Neural cell (in vitro differentiated cells): ENCODE results near the gene GOLGA7B. TPM values are rescaled to one million over a fixed set of nuclear protein-coding genes. Genes with fewer than 3 reads are reported as not detected.
A peak's percentile ranks its signal among the peaks of the same experiment; 100 is the strongest.

Experiments
- H2AFZ ChIP-seq: fragments of 200-600, 300-800 bp; sonication (generic), shearing (Covaris generic); 2 replicates; pipeline ENCODE4 v1.6.0; 2014; ENCODE audit warnings: low read depth, mild to moderate bottlenecking, antibody characterized with exemption, low read length, moderate library complexity
- H3F3A ChIP-seq: fragments of 200-600 bp; shearing (Covaris generic); 2 replicates; pipeline ENCODE4 v1.6.1; 2016; ENCODE audit warnings: mild to moderate bottlenecking, moderate library complexity, mixed read lengths, antibody characterized with exemption, low read length; ENCODE audit not compliant: insufficient read depth, poor library complexity, severe bottlenecking
- H3K27ac ChIP-seq: fragments of 200-600, 300-800 bp; sonication (generic), shearing (Covaris generic); 2 replicates; pipeline ENCODE4 v1.5.1; 2014; ENCODE audit warnings: mild to moderate bottlenecking, low read length, moderate library complexity
- H3K27me3 ChIP-seq: fragments of 300-800, 200-600 bp; sonication (generic), shearing (Covaris generic); 2 replicates; pipeline ENCODE4 v1.6.0; 2014; ENCODE audit warnings: mild to moderate bottlenecking, low read depth, low read length, moderate library complexity; ENCODE audit not compliant: insufficient read depth
- H3K36me3 ChIP-seq: fragments of 300-800, 200-600 bp; sonication (generic), shearing (Covaris generic); 2 replicates; pipeline ENCODE4 v1.5.1; 2014; ENCODE audit warnings: mild to moderate bottlenecking, antibody characterized with exemption, low read length, moderate library complexity; ENCODE audit not compliant: insufficient read depth
- H3K4me2 ChIP-seq: fragments of 300-800, 200-600 bp; sonication (generic), shearing (Covaris generic); 2 replicates; pipeline ENCODE4 v1.6.0; 2014; ENCODE audit warnings: mild to moderate bottlenecking, low read length
- H3K4me3 ChIP-seq: fragments of 300-800, 200-600 bp; sonication (generic), shearing (Covaris generic); 2 replicates; pipeline ENCODE4 v1.5.1; 2014; ENCODE audit warnings: mild to moderate bottlenecking, low read length, moderate library complexity
- H3K79me2 ChIP-seq: fragments of 200-600 bp; shearing (Covaris generic); replicated peaks from 2 replicates; pipeline ENCODE4 v1.6.0; 2014; ENCODE audit warnings: mild to moderate bottlenecking, low read length, moderate library complexity; ENCODE audit not compliant: insufficient read depth
- H3K9ac ChIP-seq: fragments of 300-800, 200-600 bp; sonication (generic), shearing (Covaris generic); 2 replicates; pipeline ENCODE4 v1.6.1; 2016; ENCODE audit warnings: mild to moderate bottlenecking, low read length, mixed read lengths
- H3K9me2 ChIP-seq: fragments of 200-600 bp; shearing (Covaris generic); 2 replicates; pipeline ENCODE4 v1.6.1; 2016; ENCODE audit warnings: mild to moderate bottlenecking, low read length, mixed read lengths; ENCODE audit not compliant: insufficient read depth
- H3K9me3 ChIP-seq: fragments of 200-600, 300-800 bp; sonication (generic), shearing (Covaris generic); 2 replicates; pipeline ENCODE4 v1.6.1; 2016; ENCODE audit warnings: mild to moderate bottlenecking, mixed run types, low read length, moderate library complexity, mixed read lengths
- H4K20me1 ChIP-seq: fragments of 200-600 bp; shearing (Covaris generic); 2 replicates; pipeline ENCODE4 v1.6.1; 2016; ENCODE audit warnings: mild to moderate bottlenecking, mixed run types; ENCODE audit not compliant: insufficient read depth
- EP300 ChIP-seq: fragments of 450-650 bp; conservative IDR thresholded peaks from 2 replicates; pipeline ENCODE4 v1.6.1; 2014; ENCODE audit warnings: antibody characterized with exemption, mild to moderate bottlenecking, moderate library complexity; ENCODE audit not compliant: poor library complexity, severe bottlenecking
- EZH2 ChIP-seq: fragments of 200-600, 300-800 bp; shearing (Covaris generic), sonication (generic); IDR thresholded peaks from 2 replicates; pipeline ENCODE4 v1.6.1; 2014; ENCODE audit warnings: antibody characterized with exemption, low read length, borderline replicate concordance, mild to moderate bottlenecking; ENCODE audit not compliant: insufficient read depth, poor library complexity, severe bottlenecking
- MXI1 ChIP-seq: fragments of 450-650 bp; conservative IDR thresholded peaks from 2 replicates; pipeline ENCODE4 v1.6.1; 2014; ENCODE audit warnings: antibody characterized with exemption, mild to moderate bottlenecking; ENCODE audit not compliant: poor library complexity, severe bottlenecking
- POLR2AphosphoS5 ChIP-seq: IDR thresholded peaks from 2 replicates; pipeline ENCODE4 v1.6.1; 2012
- RAD21 ChIP-seq: fragments of 450-650 bp; conservative IDR thresholded peaks from 2 replicates; pipeline ENCODE4 v1.6.1; 2014; ENCODE audit warnings: antibody characterized with exemption, mild to moderate bottlenecking, moderate library complexity
- REST ChIP-seq: IDR thresholded peaks from 2 replicates; pipeline ENCODE4 v1.6.1; 2012; ENCODE audit warnings: borderline replicate concordance
- SMC3 ChIP-seq: fragments of 450-650 bp; conservative IDR thresholded peaks from 2 replicates; pipeline ENCODE4 v1.6.1; 2014; ENCODE audit warnings: antibody characterized with exemption, mild to moderate bottlenecking, moderate library complexity; ENCODE audit not compliant: poor library complexity
- TAF1 ChIP-seq: IDR thresholded peaks from 2 replicates; pipeline ENCODE4 v1.6.1; 2012; ENCODE audit warnings: low read depth
- polyA minus RNA-seq: library from RNA; depleted of rRNA, polyadenylated mRNA; stranded (reverse); fragments of >200 nt; gene quantifications from 2 replicates; pipeline ENCODE4 v1.2.3, GENCODE V29; 2014
- polyA plus RNA-seq: library from polyadenylated mRNA; depleted of rRNA; stranded (reverse); fragments of >200 nt; gene quantifications from 2 replicates; pipeline ENCODE4 v1.2.3, GENCODE V29; 2014
- TF ChIP-seq, protein P1 (sequence below): fragments of 450-650 bp; IDR thresholded peaks from 2 replicates; pipeline ENCODE4 v1.5.1; 2014; ENCODE audit warnings: antibody characterized with exemption, mild to moderate bottlenecking, moderate library complexity; ENCODE audit not compliant: poor library complexity, severe bottlenecking

GOLGA7B gene
- 29.8 and 30.4 TPM in 2 replicates for polyA plus RNA-seq
- 10.5 and 11.7 TPM in 2 replicates for polyA minus RNA-seq

DNA sequence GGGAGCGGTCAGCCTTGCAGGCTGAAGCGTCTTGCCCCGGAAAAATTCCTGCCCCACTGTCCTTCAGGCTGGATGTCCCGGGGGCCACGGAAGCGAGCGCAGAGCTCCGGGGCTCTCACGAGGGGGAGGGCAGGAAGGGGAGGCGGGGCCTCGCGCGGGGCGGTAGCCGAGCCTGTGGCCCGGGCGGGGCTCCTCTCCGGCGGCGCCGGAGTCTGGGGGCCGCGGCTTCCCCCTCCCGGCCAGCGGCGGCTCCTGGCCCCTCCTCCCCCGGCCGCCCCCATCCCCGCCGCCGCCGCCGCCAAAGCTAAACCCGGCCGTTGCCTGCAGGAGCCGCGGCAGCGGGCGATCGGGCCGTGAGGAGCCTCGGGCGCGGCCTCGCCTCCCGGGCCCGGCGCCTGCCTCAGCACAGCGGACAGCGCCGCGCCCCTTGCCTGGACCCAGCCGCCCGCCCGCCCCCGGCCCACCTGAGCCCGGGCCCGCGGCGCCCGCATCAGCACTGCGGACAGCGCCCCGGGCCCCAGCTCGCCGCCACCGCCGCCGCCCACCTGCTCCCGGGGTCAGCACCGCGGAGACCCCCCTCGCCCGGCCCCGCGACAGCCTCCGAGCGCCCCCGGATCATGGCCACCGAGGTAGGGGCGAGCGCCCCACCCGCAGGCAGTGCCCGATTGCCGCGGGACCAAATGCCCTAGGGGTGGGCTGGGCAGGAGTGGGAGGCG is at the start of gene GOLGA7B:
TSS of gene GOLGA7B (plus strand) at position 157 of the 716 bp plus-strand sequence. CDS start at position 618, 461 bp downstream.
- H3F3A ChIP-seq: no peaks in the 10 kb centered on the region
- H3K27ac ChIP-seq: peak within 1 kb of the TSS; percentile 62
- no peaks in the 10 kb centered on the region for H3K9me3 ChIP-seq
- H4K20me1 ChIP-seq: no peaks in the 10 kb centered on the region
- H3K27me3 ChIP-seq: peaks cover 34% of the 10 kb centered on the region
- H3K9ac ChIP-seq: peak within 1 kb of the TSS; percentile 76
- H3K4me2 ChIP-seq: peak within 1 kb of the TSS; percentile 97
- peak within 1 kb of the TSS; percentile 95 for H2AFZ ChIP-seq
- no peaks in the 10 kb centered on the region for H3K79me2 ChIP-seq
- H3K36me3 ChIP-seq: no peaks in the 10 kb centered on the region
- no peaks in the 10 kb centered on the region for H3K9me2 ChIP-seq
- TF ChIP-seq MXI1: no peak
- TF ChIP-seq REST: peak; percentile 57
- peak within 1 kb of the TSS; percentile 88 for H3K4me3 ChIP-seq

- H4K20me1 ChIP-seq: no peaks in the 10 kb centered on the region
- peaks cover 7% of the 10 kb centered on the region for H3K9me3 ChIP-seq
- H3F3A ChIP-seq: no peaks in the 10 kb centered on the region
- no peak overlapping the region for H3K27ac ChIP-seq
- H3K9ac ChIP-seq: no peak overlapping the region
- no peaks in the 10 kb centered on the region for H3K79me2 ChIP-seq
- H3K9me2 ChIP-seq: no peaks in the 10 kb centered on the region
- H3K27me3 ChIP-seq: no peaks in the 10 kb centered on the region
- TF ChIP-seq REST (no peak), POLR2AphosphoS5 (no peak), EP300 (no peak), RAD21 (no peak), TAF1 (no peak), MXI1 (no peak), SMC3 (no peak), EZH2 (no peak)
- TF ChIP-seq, protein P1, sequence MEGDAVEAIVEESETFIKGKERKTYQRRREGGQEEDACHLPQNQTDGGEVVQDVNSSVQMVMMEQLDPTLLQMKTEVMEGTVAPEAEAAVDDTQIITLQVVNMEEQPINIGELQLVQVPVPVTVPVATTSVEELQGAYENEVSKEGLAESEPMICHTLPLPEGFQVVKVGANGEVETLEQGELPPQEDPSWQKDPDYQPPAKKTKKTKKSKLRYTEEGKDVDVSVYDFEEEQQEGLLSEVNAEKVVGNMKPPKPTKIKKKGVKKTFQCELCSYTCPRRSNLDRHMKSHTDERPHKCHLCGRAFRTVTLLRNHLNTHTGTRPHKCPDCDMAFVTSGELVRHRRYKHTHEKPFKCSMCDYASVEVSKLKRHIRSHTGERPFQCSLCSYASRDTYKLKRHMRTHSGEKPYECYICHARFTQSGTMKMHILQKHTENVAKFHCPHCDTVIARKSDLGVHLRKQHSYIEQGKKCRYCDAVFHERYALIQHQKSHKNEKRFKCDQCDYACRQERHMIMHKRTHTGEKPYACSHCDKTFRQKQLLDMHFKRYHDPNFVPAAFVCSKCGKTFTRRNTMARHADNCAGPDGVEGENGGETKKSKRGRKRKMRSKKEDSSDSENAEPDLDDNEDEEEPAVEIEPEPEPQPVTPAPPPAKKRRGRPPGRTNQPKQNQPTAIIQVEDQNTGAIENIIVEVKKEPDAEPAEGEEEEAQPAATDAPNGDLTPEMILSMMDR: no peak
- H3K4me3 ChIP-seq: no peak overlapping the region
- no peak overlapping the region for H2AFZ ChIP-seq
- no peaks in the 10 kb centered on the region for H3K36me3 ChIP-seq
- no peak overlapping the region for H3K4me2 ChIP-seq
These were observed 49.2 kb upstream of the GOLGA7B start for GRCh38 chr10:97800474-97800873.
